ENCODE results near the gene ZNF785.
"Not testable (repeated sequence)": the region's sequence is repeated elsewhere in the genome, so short reads cannot be mapped to it uniquely, and the experiment has no call there.

Gene ZNF785

DNA sequence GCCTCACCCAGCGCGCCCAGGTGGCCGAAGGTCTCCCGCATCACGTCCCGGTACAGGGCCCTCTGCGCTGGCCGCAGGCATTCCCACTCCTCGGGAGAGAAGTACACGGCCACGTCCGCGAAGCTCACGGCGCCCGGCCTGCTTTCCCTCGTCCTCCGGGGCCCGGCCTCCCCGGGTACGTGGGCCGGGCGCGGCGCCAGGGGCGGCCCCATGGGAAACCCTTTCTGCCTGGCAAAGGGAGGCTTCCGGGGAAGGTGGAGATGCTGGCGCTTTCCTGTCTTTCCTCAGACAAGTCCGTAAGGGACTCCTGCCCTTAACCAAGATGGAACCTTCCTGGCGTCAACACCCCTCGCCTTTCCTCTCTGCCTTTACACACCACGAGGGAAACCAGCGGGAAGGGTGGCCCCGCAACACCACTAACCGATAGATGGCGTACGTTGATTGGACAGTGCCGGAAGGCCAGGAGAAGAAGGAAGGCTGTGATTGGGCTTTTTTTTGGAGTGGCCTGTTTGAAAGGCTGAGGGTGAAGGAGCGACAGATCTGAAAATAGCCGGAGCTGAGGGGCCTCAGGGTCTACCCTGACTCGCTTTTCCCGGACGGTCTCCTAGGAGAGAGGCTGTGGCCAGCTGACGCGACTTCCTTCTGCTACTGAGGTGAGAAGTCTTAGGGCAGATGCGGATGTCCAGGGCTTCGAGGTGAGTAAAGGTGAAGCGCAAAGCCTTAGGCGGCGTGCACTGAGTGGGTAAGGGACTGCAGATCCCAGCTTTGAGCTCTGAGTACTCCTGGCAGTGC is at the start of gene ZNF785:
ZNF785 (minus strand) TSS at position 298 of the 792 bp plus-strand sequence; CDS start at position 212, 86 bp downstream.
- H3K9ac ChIP-seq (ENCODE audit: low read depth in 1 of 2, low read length in 2 of 2) = peak within 1 kb of the TSS; percentile 81 to 90
- no peaks in the 10 kb centered on the region for H3K9me3 ChIP-seq (ENCODE audit: control insufficient read depth in 1 of 2, low read length in 2 of 2)
- H3K4me3 ChIP-seq (ENCODE audit: low read depth in 1 of 2, low read length in 2 of 2) = peak within 1 kb of the TSS; percentile 77 to 87

GRCh38 chr16:30633526-30633925 is 48.0 kb upstream of the ZNF785 start:
- no peaks in the 10 kb centered on the region for H3K36me3 ChIP-seq (ENCODE audit: control insufficient read depth in 1 of 2, insufficient read depth in 2 of 2, low read length in 2 of 2)
- H3K27ac ChIP-seq (ENCODE audit: low read depth, low read length) = peak overlapping the region; percentile 86
- no peaks in the 10 kb centered on the region for H3K9me3 ChIP-seq (ENCODE audit: control insufficient read depth in 1 of 2, low read length in 2 of 2)
- peak overlapping the region; percentile 65 to 89 for H3K9ac ChIP-seq (ENCODE audit: low read depth in 1 of 2, low read length in 2 of 2)
- no peaks in the 10 kb centered on the region for H3K27me3 ChIP-seq (ENCODE audit: control insufficient read depth in 1 of 2, insufficient read depth in 2 of 2, low read length in 2 of 2)
- H3K4me3 ChIP-seq (ENCODE audit: low read depth in 1 of 2, low read length in 2 of 2) = peak overlapping the region; percentile 83 to 90
- H3K4me1 ChIP-seq (ENCODE audit: control insufficient read depth in 1 of 2, insufficient read depth in 2 of 2, low read length in 2 of 2) = peaks cover 0 to 4% of the 10 kb centered on the region in 2 donors

More for the DNA sequence above, at the start of gene ZNF785:
- peak within 1 kb of the TSS; percentile 81 for H3K27ac ChIP-seq (ENCODE audit: low read depth, low read length)
- H3K4me1 ChIP-seq (ENCODE audit: control insufficient read depth in 1 of 2, insufficient read depth in 2 of 2, low read length in 2 of 2) = peaks cover 12 to 21% of the 10 kb centered on the region in 2 donors
- H3K36me3 ChIP-seq (ENCODE audit: control insufficient read depth in 1 of 2, insufficient read depth in 2 of 2, low read length in 2 of 2) = peaks cover 8 to 34% of the 10 kb centered on the region in 2 donors
- no peaks in the 10 kb centered on the region for H3K27me3 ChIP-seq (ENCODE audit: control insufficient read depth in 1 of 2, insufficient read depth in 2 of 2, low read length in 2 of 2)

- H3K4me3 ChIP-seq (ENCODE audit: low read depth in 1 of 2, low read length in 2 of 2); H3K36me3 ChIP-seq (ENCODE audit: control insufficient read depth in 1 of 2, insufficient read depth in 2 of 2, low read length in 2 of 2); H3K4me1 ChIP-seq (ENCODE audit: control insufficient read depth in 1 of 2, insufficient read depth in 2 of 2, low read length in 2 of 2); H3K27me3 ChIP-seq (ENCODE audit: control insufficient read depth in 1 of 2, insufficient read depth in 2 of 2, low read length in 2 of 2); H3K9ac ChIP-seq (ENCODE audit: low read depth in 1 of 2, low read length in 2 of 2); H3K9me3 ChIP-seq (ENCODE audit: control insufficient read depth in 1 of 2, low read length in 2 of 2); H3K27ac ChIP-seq (ENCODE audit: low read depth, low read length): not testable (repeated sequence)
Observed at GRCh38 chr16:30632454-30632853, 47.0 kb upstream of the ZNF785 start.

- Histone ChIP-seq H3K27me3 (ENCODE audit: control insufficient read depth in 1 of 2, insufficient read depth in 2 of 2, low read length in 2 of 2) (no peaks in the 10 kb centered on the region), H3K9ac (ENCODE audit: low read depth in 1 of 2, low read length in 2 of 2) (peak overlapping the region in 1 of 2 donors; percentile 43), H3K9me3 (ENCODE audit: control insufficient read depth in 1 of 2, low read length in 2 of 2) (no peaks in the 10 kb centered on the region), H3K4me3 (ENCODE audit: low read depth in 1 of 2, low read length in 2 of 2) (peak overlapping the region in 1 of 2 donors; percentile 63), H3K27ac (ENCODE audit: low read depth, low read length) (no peak overlapping the region), H3K4me1 (ENCODE audit: control insufficient read depth in 1 of 2, insufficient read depth in 2 of 2, low read length in 2 of 2) (no peaks in the 10 kb centered on the region), H3K36me3 (ENCODE audit: control insufficient read depth in 1 of 2, insufficient read depth in 2 of 2, low read length in 2 of 2) (no peaks in the 10 kb centered on the region)
Observed at GRCh38 chr16:30628628-30629540, 43.4 kb upstream of the ZNF785 start.

DNA sequence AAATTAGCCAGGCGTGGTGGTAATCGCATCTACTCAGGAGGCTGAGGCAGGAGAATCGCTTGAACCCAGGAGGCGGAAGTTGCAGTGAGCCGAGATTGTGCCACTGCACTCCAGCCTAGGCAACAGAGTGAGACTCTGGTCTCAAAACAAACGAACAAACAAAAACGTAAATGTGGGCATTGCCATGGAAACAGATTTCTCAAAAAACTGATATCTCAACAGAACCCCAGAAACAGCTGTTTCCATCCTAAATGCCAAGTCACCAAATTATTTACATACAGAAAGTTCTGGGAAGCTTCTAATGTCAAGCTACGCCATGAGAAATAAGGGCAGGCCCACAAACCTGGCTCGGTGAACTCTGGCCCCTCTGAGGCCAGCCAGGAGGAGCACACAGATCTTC is 40.7 kb upstream of the ZNF785 start:
- Histone ChIP-seq H3K9me3 (ENCODE audit: control insufficient read depth in 1 of 2, low read length in 2 of 2) (no peaks in the 10 kb centered on the region), H3K36me3 (ENCODE audit: control insufficient read depth in 1 of 2, insufficient read depth in 2 of 2, low read length in 2 of 2) (no peaks in the 10 kb centered on the region), H3K27me3 (ENCODE audit: control insufficient read depth in 1 of 2, insufficient read depth in 2 of 2, low read length in 2 of 2) (no peaks in the 10 kb centered on the region), H3K27ac (ENCODE audit: low read depth, low read length) (no peak overlapping the region), H3K9ac (ENCODE audit: low read depth in 1 of 2, low read length in 2 of 2) (no peak overlapping the region), H3K4me3 (ENCODE audit: low read depth in 1 of 2, low read length in 2 of 2) (no peak overlapping the region), H3K4me1 (ENCODE audit: control insufficient read depth in 1 of 2, insufficient read depth in 2 of 2, low read length in 2 of 2) (no peaks in the 10 kb centered on the region)

DNA sequence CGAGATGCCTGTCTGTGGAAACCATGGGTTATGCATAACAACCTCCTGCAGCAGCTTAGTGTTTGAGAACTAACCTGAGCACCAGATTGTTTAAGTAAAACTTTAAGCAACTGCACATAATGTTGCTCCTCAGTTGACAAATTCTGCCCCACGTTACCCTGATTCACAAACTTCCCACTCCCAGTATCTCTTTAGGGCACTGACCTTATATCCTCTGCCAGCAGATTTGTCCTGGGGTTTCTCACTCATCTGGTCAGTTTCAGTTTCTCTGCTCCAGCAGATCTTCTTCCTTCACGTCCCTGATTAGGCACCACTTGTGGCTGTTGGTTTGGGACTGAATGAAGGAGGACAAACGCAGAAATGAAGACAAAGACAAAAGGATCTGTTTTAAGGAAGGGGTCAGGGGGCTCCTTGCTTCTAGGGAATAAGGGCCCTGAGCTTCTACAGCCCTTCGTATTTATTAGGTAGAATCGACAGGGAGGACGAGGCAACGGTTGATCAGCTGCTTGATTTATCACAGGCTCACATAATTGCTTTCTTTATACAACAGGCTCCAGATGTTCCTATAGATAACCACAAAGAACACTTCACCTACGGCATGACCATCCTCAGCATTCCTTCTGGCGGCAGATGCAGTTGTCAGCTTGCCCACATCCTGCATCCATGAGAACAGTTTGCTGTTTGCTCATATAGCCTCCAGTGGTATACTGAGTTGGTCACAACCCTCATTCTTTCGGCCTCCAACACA is 38.2 kb upstream of the ZNF785 start:
- Histone ChIP-seq H3K27ac (ENCODE audit: low read depth, low read length) (no peak overlapping the region), H3K36me3 (ENCODE audit: control insufficient read depth in 1 of 2, insufficient read depth in 2 of 2, low read length in 2 of 2) (no peaks in the 10 kb centered on the region), H3K4me3 (ENCODE audit: low read depth in 1 of 2, low read length in 2 of 2) (no peak overlapping the region)

GRCh38 chr16:30622455-30623032 is 37.0 kb upstream of the ZNF785 start:
- Histone ChIP-seq H3K4me1 (ENCODE audit: control insufficient read depth in 1 of 2, insufficient read depth in 2 of 2, low read length in 2 of 2) (no peaks in the 10 kb centered on the region), H3K4me3 (ENCODE audit: low read depth in 1 of 2, low read length in 2 of 2) (no peak overlapping the region), H3K27ac (ENCODE audit: low read depth, low read length) (no peak overlapping the region), H3K9ac (ENCODE audit: low read depth in 1 of 2, low read length in 2 of 2) (no peak overlapping the region), H3K9me3 (ENCODE audit: control insufficient read depth in 1 of 2, low read length in 2 of 2) (no peaks in the 10 kb centered on the region), H3K27me3 (ENCODE audit: control insufficient read depth in 1 of 2, insufficient read depth in 2 of 2, low read length in 2 of 2) (no peaks in the 10 kb centered on the region), H3K36me3 (ENCODE audit: control insufficient read depth in 1 of 2, insufficient read depth in 2 of 2, low read length in 2 of 2) (no peaks in the 10 kb centered on the region)

More for the DNA sequence above, 38.2 kb upstream of the ZNF785 start:
- no peak overlapping the region for H3K9ac ChIP-seq (ENCODE audit: low read depth in 1 of 2, low read length in 2 of 2)
- no peaks in the 10 kb centered on the region for H3K9me3 ChIP-seq (ENCODE audit: control insufficient read depth in 1 of 2, low read length in 2 of 2)
- H3K27me3 ChIP-seq (ENCODE audit: control insufficient read depth in 1 of 2, insufficient read depth in 2 of 2, low read length in 2 of 2) = no peaks in the 10 kb centered on the region
- H3K4me1 ChIP-seq (ENCODE audit: control insufficient read depth in 1 of 2, insufficient read depth in 2 of 2, low read length in 2 of 2) = no peaks in the 10 kb centered on the region

DNA sequence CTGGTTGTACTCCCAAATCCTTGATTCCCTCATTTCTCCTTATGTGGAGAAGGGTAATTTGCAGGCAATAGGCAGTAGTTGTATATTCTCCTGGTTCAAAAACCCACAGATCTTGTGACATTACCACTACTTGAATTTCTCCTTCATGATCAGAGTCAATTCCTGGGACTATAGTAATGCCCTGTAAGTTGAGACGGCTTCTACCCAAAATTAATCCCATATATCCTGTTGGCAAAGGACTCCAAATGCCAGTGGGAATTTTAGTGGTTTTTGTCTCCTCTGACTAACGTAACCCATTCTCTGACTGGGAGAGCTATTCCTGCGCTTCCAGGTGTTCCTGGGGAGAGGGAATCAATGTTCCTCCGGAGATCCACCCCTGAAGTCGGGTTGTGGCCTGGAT is 36.3 kb upstream of the ZNF785 start:
- Histone ChIP-seq H3K4me3 (ENCODE audit: low read depth in 1 of 2, low read length in 2 of 2) (no peak overlapping the region), H3K27ac (ENCODE audit: low read depth, low read length) (no peak overlapping the region), H3K27me3 (ENCODE audit: control insufficient read depth in 1 of 2, insufficient read depth in 2 of 2, low read length in 2 of 2) (no peaks in the 10 kb centered on the region), H3K36me3 (ENCODE audit: control insufficient read depth in 1 of 2, insufficient read depth in 2 of 2, low read length in 2 of 2) (no peaks in the 10 kb centered on the region), H3K4me1 (ENCODE audit: control insufficient read depth in 1 of 2, insufficient read depth in 2 of 2, low read length in 2 of 2) (no peaks in the 10 kb centered on the region), H3K9ac (ENCODE audit: low read depth in 1 of 2, low read length in 2 of 2) (no peak overlapping the region), H3K9me3 (ENCODE audit: control insufficient read depth in 1 of 2, low read length in 2 of 2) (no peaks in the 10 kb centered on the region)

- Histone ChIP-seq H3K9me3 (ENCODE audit: control insufficient read depth in 1 of 2, low read length in 2 of 2) (no peaks in the 10 kb centered on the region), H3K27me3 (ENCODE audit: control insufficient read depth in 1 of 2, insufficient read depth in 2 of 2, low read length in 2 of 2) (peaks cover 0 to 3% of the 10 kb centered on the region in 2 donors), H3K9ac (ENCODE audit: low read depth in 1 of 2, low read length in 2 of 2) (no peak overlapping the region), H3K36me3 (ENCODE audit: control insufficient read depth in 1 of 2, insufficient read depth in 2 of 2, low read length in 2 of 2) (no peaks in the 10 kb centered on the region), H3K27ac (ENCODE audit: low read depth, low read length) (no peak overlapping the region), H3K4me3 (ENCODE audit: low read depth in 1 of 2, low read length in 2 of 2) (no peak overlapping the region), H3K4me1 (ENCODE audit: control insufficient read depth in 1 of 2, insufficient read depth in 2 of 2, low read length in 2 of 2) (peaks cover 0 to 8% of the 10 kb centered on the region in 2 donors)
Observed at GRCh38 chr16:30620169-30620568, 34.7 kb upstream of the ZNF785 start.

All from duodenal mucosa (tissue), 2 donors.